HEK293T (cell line): ENCODE results near the gene KMT5B.

ENCODE experiments used
- BHLHE40 ChIP-seq: fragments of 450-650 bp; IDR thresholded peaks from 2 replicates; pipeline ENCODE4 v1.6.1; 2016; ENCODE audit warnings: mild to moderate bottlenecking, moderate library complexity, borderline replicate concordance
- SP1 ChIP-seq: fragments of 450-650 bp; IDR thresholded peaks from 2 replicates; pipeline ENCODE4 v1.6.1; 2017

DNA sequence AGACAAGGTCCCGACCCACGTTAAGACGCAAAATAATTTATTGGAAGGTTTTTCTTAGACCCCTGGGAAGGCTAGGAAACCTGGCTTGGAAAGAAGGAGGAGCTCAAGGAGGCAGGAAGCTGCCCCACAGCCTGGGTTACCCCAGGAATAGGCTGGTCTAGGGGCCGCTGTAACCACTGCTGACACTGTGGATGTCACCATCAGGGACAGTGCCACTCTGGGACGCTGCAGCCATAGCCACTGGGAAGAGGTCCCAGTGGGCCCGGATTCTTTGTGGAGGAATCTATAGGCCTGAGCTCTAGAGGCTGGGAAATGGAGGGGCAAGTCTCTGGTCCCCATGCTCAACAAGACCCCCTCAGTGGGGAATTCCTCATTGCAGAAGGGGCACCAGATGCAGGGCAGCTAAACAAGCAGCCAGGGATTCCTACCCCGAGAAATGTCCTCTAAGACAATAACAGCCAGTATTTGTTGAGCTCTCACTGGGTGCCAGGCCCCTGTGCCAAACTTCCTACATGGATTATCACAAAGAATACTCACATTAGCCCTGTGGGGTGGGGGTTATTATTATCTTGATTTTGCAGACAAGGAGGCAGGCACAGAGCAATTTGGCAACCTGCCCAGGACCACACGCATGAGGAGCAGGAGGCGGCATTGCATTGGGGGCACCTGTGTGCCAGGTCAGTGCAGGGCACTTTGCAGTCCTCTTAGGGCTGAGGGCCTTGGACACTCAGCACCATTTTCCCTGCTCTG lies 72.4 kb downstream of the KMT5B start:
- no peak for TF ChIP-seq SP1
- no peak for TF ChIP-seq BHLHE40
